Ishikawa (cell line): ENCODE measurements around the gene ZDHHC4.

Experiments
- CEBPB ChIP-seq: IDR thresholded peaks from 2 replicates; pipeline ENCODE4 v1.6.1; 2012
- EGR1 ChIP-seq: IDR thresholded peaks from 2 replicates; pipeline ENCODE4 v1.6.1; 2012
- EP300 ChIP-seq: IDR thresholded peaks from 2 replicates; pipeline ENCODE4 v1.6.1; 2012; ENCODE audit warnings: borderline replicate concordance
- FOXM1 ChIP-seq: IDR thresholded peaks from 2 replicates; pipeline ENCODE4 v1.6.1; 2012; ENCODE audit warnings: low read depth, borderline replicate concordance
- MAX ChIP-seq: IDR thresholded peaks from 2 replicates; pipeline ENCODE4 v1.6.1; 2012
- NFIC ChIP-seq: IDR thresholded peaks from 2 replicates; pipeline ENCODE4 v1.6.1; 2012
- RAD21 ChIP-seq: IDR thresholded peaks from 2 replicates; pipeline ENCODE4 v1.6.1; 2012; ENCODE audit warnings: low read depth
- REST ChIP-seq: IDR thresholded peaks from 2 replicates; pipeline ENCODE4 v1.6.1; 2012; ENCODE audit warnings: low read depth, mild to moderate bottlenecking
- TAF1 ChIP-seq: IDR thresholded peaks from 2 replicates; pipeline ENCODE4 v1.6.1; 2012; ENCODE audit warnings: low read depth, mild to moderate bottlenecking
- TEAD4 ChIP-seq: IDR thresholded peaks from 2 replicates; pipeline ENCODE4 v1.6.1; 2012
- YY1 ChIP-seq: IDR thresholded peaks from 2 replicates; pipeline ENCODE4 v1.6.1; 2012; ENCODE audit warnings: low read depth
- ZBTB7A ChIP-seq: IDR thresholded peaks from 2 replicates; pipeline ENCODE4 v1.6.1; 2012; ENCODE audit warnings: low read depth

GRCh38 chr7:6622134-6622710 is 45.0 kb downstream of the ZDHHC4 start:
- TF ChIP-seq EGR1, result no peak
- no peak for TF ChIP-seq TAF1
- TF ChIP-seq CEBPB, result no peak
- no peak for TF ChIP-seq MAX
- no peak for TF ChIP-seq RAD21
- TF ChIP-seq NFIC, result no peak
- TF ChIP-seq EP300, result no peak
- no peak for TF ChIP-seq ZBTB7A
- no peak for TF ChIP-seq TEAD4
- TF ChIP-seq YY1, result no peak
- no peak for TF ChIP-seq REST
- no peak for TF ChIP-seq FOXM1
